ENCODE results near the gene HES4.
"Not testable (repeated sequence)": the region's sequence is repeated elsewhere in the genome, so short reads cannot be mapped to it uniquely, and the experiment has no call there.

HES4 gene

GRCh38 chr1:981955-982558, 17.8 kb downstream of the HES4 start, which contains the start of gene PERM1:
Gene PERM1, minus strand, starts transcription at chr1:982093. Its CDS starts 1,064 bp downstream, at chr1:981029.
- TF ChIP-seq JUND (IDR thresholded peaks at IDR 0.05; ENCODE audit: low read depth) = no peak
- no peak for DNase-seq (ENCODE audit: low read depth in 1 of 2, low spot score in 1 of 2)
- in situ Hi-C loops (cut with HindIII; ENCODE audit: low pct_unique_long_range_greater_than_20kb, low sequenced_read_pairs) = no loop called here

- in situ Hi-C loops (cut with HindIII; ENCODE audit: low pct_unique_long_range_greater_than_20kb, low sequenced_read_pairs) = no loop called here
- no peak for DNase-seq (ENCODE audit: low read depth in 1 of 2, low spot score in 1 of 2)
- no peak for TF ChIP-seq JUND (IDR thresholded peaks at IDR 0.05; ENCODE audit: low read depth)
Measured at GRCh38 chr1:981491-981954, 18.4 kb downstream of the HES4 start.

GRCh38 chr1:980602-981395, 19.1 kb downstream of the HES4 start:
- in situ Hi-C loops (cut with HindIII; ENCODE audit: low pct_unique_long_range_greater_than_20kb, low sequenced_read_pairs) = no loop called here
- no peak for TF ChIP-seq JUND (IDR thresholded peaks at IDR 0.05; ENCODE audit: low read depth)

DNA sequence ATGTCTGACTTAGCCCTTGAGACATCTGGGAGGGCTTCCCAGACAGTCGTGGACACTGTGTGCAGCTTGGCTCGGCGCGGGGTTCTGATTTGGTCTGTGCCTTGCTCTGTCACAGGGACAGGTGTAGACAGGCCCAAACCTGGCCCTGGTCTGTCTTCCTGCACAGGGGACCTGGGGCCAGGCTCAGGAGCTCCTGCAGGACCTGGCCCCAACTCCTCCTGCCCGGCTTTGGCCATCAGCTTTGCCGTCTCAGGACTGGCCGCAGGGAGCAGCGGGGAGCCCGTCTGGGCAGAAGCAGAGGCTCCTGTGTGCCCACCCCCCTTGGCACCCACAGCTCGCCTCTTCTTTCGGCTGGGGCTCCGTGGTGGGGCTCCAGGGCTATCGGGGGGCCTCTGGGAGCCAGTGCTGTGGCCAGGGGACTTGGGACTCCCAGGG, 19.7 kb downstream of the HES4 start:
- TF ChIP-seq JUND (IDR thresholded peaks at IDR 0.05; ENCODE audit: low read depth) = no peak
- DNase-seq (ENCODE audit: low read depth in 1 of 2, low spot score in 1 of 2) = no peak
- in situ Hi-C loops (cut with HindIII; ENCODE audit: low pct_unique_long_range_greater_than_20kb, low sequenced_read_pairs) = no loop called here

More at GRCh38 chr1:980602-981395, 19.1 kb downstream of the HES4 start:
- no peak for DNase-seq (ENCODE audit: low read depth in 1 of 2, low spot score in 1 of 2)

GRCh38 chr1:979744-980072, 20.2 kb downstream of the HES4 start:
- no peak for DNase-seq (ENCODE audit: low read depth in 1 of 2, low spot score in 1 of 2)
- TF ChIP-seq JUND (IDR thresholded peaks at IDR 0.05; ENCODE audit: low read depth) = no peak
- in situ Hi-C loops (cut with HindIII; ENCODE audit: low pct_unique_long_range_greater_than_20kb, low sequenced_read_pairs) = no loop called here

DNA sequence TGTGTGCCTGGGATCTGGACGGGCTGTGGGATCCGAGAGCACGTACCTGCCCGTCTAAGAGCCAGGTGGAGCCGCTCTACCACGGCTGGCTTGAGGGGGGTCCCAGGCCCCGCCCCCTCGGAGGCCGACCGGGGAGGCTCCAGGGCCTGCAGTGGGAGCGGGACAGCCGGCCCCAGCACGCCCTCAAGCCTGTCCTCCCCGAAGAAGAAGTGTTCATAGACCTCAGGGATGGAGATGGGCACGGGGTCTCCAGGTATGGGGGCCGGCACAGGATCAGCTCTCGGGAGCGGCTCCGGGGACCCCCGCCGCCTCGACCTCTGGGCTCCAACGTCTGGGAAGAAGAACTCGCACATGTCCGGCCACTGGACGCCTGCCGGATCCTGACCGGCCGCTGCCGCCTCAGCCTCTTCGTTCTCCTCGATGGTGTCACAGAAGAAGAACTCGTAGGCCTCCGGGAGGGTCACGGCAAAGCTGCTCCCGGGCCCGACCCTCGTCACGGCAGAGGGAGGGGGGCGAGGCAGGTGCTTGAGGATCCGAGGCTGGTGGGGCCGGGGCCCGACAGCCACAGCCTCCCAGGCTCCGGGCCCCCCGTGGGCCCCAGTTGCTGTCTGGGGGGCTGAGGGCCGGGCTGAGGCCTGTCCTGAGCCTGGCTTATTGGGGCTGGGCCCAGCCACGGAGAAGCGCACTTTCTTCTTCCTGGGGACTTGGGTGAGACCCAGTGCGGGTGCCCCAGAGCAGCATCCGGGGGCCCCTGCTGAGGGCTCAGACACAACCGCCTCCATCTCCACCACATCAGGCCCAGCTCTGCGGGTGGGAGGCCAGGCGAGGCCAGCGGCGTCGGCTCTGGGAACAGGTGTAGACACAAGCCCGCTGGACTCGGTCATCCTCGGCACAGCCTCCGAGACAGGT, 20.8 kb downstream of the HES4 start:
- no peak for TF ChIP-seq JUND (IDR thresholded peaks at IDR 0.05; ENCODE audit: low read depth)
- in situ Hi-C loops (cut with HindIII; ENCODE audit: low pct_unique_long_range_greater_than_20kb, low sequenced_read_pairs) = no loop called here
- DNase-seq (ENCODE audit: low read depth in 1 of 2, low spot score in 1 of 2) = no peak

- no peak for TF ChIP-seq JUND (IDR thresholded peaks at IDR 0.05; ENCODE audit: low read depth)
- DNase-seq (ENCODE audit: low read depth in 1 of 2, low spot score in 1 of 2) = peak in 1 of 2 experiments; percentile 47
- in situ Hi-C loops (cut with HindIII; ENCODE audit: low pct_unique_long_range_greater_than_20kb, low sequenced_read_pairs) = no loop called here
Measured at GRCh38 chr1:978069-978834, 21.6 kb downstream of the HES4 start.

- DNase-seq (ENCODE audit: low read depth in 1 of 2, low spot score in 1 of 2); in situ Hi-C loops (cut with HindIII; ENCODE audit: low pct_unique_long_range_greater_than_20kb, low sequenced_read_pairs): not testable (repeated sequence)
Measured at GRCh38 chr1:976791-977190, 23.1 kb downstream of the HES4 start.

GRCh38 chr1:975896-976683, 23.8 kb downstream of the HES4 start:
- in situ Hi-C loops (cut with HindIII; ENCODE audit: low pct_unique_long_range_greater_than_20kb, low sequenced_read_pairs) = no loop called here
- no peak for TF ChIP-seq JUND (IDR thresholded peaks at IDR 0.05; ENCODE audit: low read depth)
- DNase-seq (ENCODE audit: low read depth in 1 of 2, low spot score in 1 of 2) = peak; percentile 80 to 93

GRCh38 chr1:975365-975764, 24.5 kb downstream of the HES4 start:
- in situ Hi-C loops (cut with HindIII; ENCODE audit: low pct_unique_long_range_greater_than_20kb, low sequenced_read_pairs) = no loop called here
- no peak for TF ChIP-seq JUND (IDR thresholded peaks at IDR 0.05; ENCODE audit: low read depth)
- DNase-seq (ENCODE audit: low read depth in 1 of 2, low spot score in 1 of 2) = no peak

- no peak for DNase-seq (ENCODE audit: low read depth in 1 of 2, low spot score in 1 of 2)
- in situ Hi-C loops (cut with HindIII; ENCODE audit: low pct_unique_long_range_greater_than_20kb, low sequenced_read_pairs) = no loop called here
- no peak for TF ChIP-seq JUND (IDR thresholded peaks at IDR 0.05; ENCODE audit: low read depth)
Measured at GRCh38 chr1:974687-975328, 25.1 kb downstream of the HES4 start.

Data from T47D (cell line).